Trophoblast cell (in vitro differentiated cells and primary cell): ENCODE results near the gene APOBEC3B.

Source experiments
- DNase-seq, 2 donors: peaks; one replicate each; pipeline ENCODE4 v3.0.0-alpha.2; 2016
- H2AFZ ChIP-seq: 2 replicates; pipeline ENCODE4 v1.6.1; 2013; ENCODE audit warnings: low read length, moderate library complexity, mild to moderate bottlenecking; ENCODE audit not compliant: insufficient read depth, poor library complexity
- H2AK5ac ChIP-seq: 2 replicates; pipeline ENCODE4 v1.6.1; 2013; ENCODE audit warnings: mild to moderate bottlenecking, low read length
- H2BK120ac ChIP-seq: 2 replicates; pipeline ENCODE4 v1.6.1; 2013; ENCODE audit warnings: low read length, mild to moderate bottlenecking, moderate library complexity; ENCODE audit not compliant: insufficient read depth, poor library complexity
- H2BK12ac ChIP-seq: 2 replicates; pipeline ENCODE4 v1.6.1; 2013; ENCODE audit warnings: mild to moderate bottlenecking, low read length, moderate library complexity
- H2BK5ac ChIP-seq: 2 replicates; pipeline ENCODE4 v1.6.1; 2013; ENCODE audit warnings: low read length, low read depth, moderate library complexity, mild to moderate bottlenecking; ENCODE audit not compliant: poor library complexity
- H3K14ac ChIP-seq: 2 replicates; pipeline ENCODE4 v1.6.1; 2013; ENCODE audit warnings: mild to moderate bottlenecking, low read length
- H3K18ac ChIP-seq: 2 replicates; pipeline ENCODE4 v1.6.1; 2013; ENCODE audit warnings: mild to moderate bottlenecking, low read length
- H3K23ac ChIP-seq: 2 replicates; pipeline ENCODE4 v1.6.1; 2013; ENCODE audit warnings: low read length
- H3K27ac ChIP-seq: 2 replicates; pipeline ENCODE4 v1.5.1; 2013; ENCODE audit warnings: low read depth, mild to moderate bottlenecking, inconsistent platforms, low read length, moderate library complexity
- H3K27me3 ChIP-seq: 2 replicates; pipeline ENCODE4 v1.6.1; 2013; ENCODE audit warnings: inconsistent platforms, mild to moderate bottlenecking, low read length, moderate library complexity; ENCODE audit not compliant: insufficient read depth
- H3K36me3 ChIP-seq, 2 experiments: 1 replicate in 1 of 2; 2 replicates in 1 of 2; pipeline ENCODE4 v1.6.1; 2013; ENCODE audit warnings: low read length in 2 of 2, mild to moderate bottlenecking in 2 of 2, moderate library complexity in 1 of 2; ENCODE audit not compliant: insufficient read depth in 2 of 2, control insufficient read depth in 1 of 2
- H3K4ac ChIP-seq: 2 replicates; pipeline ENCODE4 v1.6.1; 2013; ENCODE audit warnings: low read depth, mild to moderate bottlenecking, low read length, moderate library complexity
- H3K4me1 ChIP-seq, 2 experiments: 1 replicate in 1 of 2; 2 replicates in 1 of 2; pipeline ENCODE4 v1.6.1; 2013; ENCODE audit warnings: low read length in 2 of 2, mild to moderate bottlenecking in 2 of 2, moderate library complexity in 1 of 2; ENCODE audit not compliant: insufficient read depth in 2 of 2, control insufficient read depth in 1 of 2
- H3K4me2 ChIP-seq: 2 replicates; pipeline ENCODE4 v1.6.1; 2013; ENCODE audit warnings: inconsistent platforms, mild to moderate bottlenecking, low read length, moderate library complexity
- H3K4me3 ChIP-seq: 2 replicates; pipeline ENCODE4 v1.5.1; 2013; ENCODE audit warnings: mild to moderate bottlenecking, low read depth, low read length, inconsistent platforms
- H3K79me1 ChIP-seq: one replicate; pipeline ENCODE4 v1.6.1; 2013; ENCODE audit warnings: low read length
- H3K79me2 ChIP-seq: 2 replicates; pipeline ENCODE4 v1.6.1; 2013; ENCODE audit warnings: low read length, mild to moderate bottlenecking; ENCODE audit not compliant: control insufficient read depth, insufficient read depth, poor library complexity
- H3K9ac ChIP-seq: 2 replicates; pipeline ENCODE4 v1.6.1; 2013; ENCODE audit warnings: mild to moderate bottlenecking, low read length
- H3K9me3 ChIP-seq: 2 replicates; pipeline ENCODE4 v1.6.1; 2013; ENCODE audit warnings: low read depth, mild to moderate bottlenecking, control low read depth, inconsistent platforms, low read length; ENCODE audit not compliant: insufficient read depth
- H4K12ac ChIP-seq: 2 replicates; pipeline ENCODE4 v1.6.1; 2013; ENCODE audit warnings: low read depth, mild to moderate bottlenecking, low read length, moderate library complexity
- H4K8ac ChIP-seq: 2 replicates; pipeline ENCODE4 v1.6.1; 2013; ENCODE audit warnings: low read depth, mild to moderate bottlenecking, low read length, moderate library complexity
- H4K91ac ChIP-seq: one replicate; pipeline ENCODE4 v1.6.1; 2013; ENCODE audit warnings: low read depth, mild to moderate bottlenecking, low read length, moderate library complexity
- WGBS: extraction: QIAGEN DNeasy Blood & Tissue Kit; methylation state at CpG from one replicate; pipeline ENCODE4 v1.1.7; 2013; ENCODE audit warnings: missing lambda C conversion rate; ENCODE audit not compliant: insufficient read length, insufficient coverage; ENCODE audit errors: extremely low coverage; 5-methylcytosine and 5-hydroxymethylcytosine counted together

The APOBEC3B gene

DNA sequence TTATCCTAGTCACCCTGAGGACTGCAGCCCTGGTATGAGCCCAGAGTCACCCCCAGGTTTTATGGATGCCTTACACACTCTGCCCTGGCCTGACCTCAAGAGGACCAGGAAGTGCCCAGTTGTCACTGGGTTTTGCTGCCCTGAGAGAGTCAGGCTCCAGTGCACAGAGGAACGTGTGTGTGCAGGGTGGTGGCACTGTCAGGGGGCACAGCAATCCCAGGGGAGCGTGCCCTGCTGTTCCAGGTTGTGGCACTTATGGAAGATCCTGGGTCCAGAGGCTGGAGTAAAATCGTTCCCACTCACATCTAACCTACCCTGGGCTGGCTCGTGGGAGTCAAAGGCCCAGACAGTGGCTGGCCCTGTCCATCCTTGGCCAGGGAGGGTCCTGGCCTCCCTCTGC, 17.2 kb upstream of the APOBEC3B start:
- H2BK120ac ChIP-seq: no peak overlapping the region
- H3K27me3 ChIP-seq: no peaks in the 10 kb centered on the region
- no peaks in the 10 kb centered on the region for H3K4me1 ChIP-seq
- no peak overlapping the region for H3K4ac ChIP-seq
- H3K36me3 ChIP-seq: no peaks in the 10 kb centered on the region
- no peak for DNase-seq
- H2AFZ ChIP-seq: no peak overlapping the region
- H2BK5ac ChIP-seq: no peak overlapping the region
- no peaks in the 10 kb centered on the region for H3K79me2 ChIP-seq
- no peak overlapping the region for H3K27ac ChIP-seq
- H4K8ac ChIP-seq: no peak overlapping the region
- H4K91ac ChIP-seq: no peak overlapping the region
- no peak overlapping the region for H3K4me3 ChIP-seq
- H4K12ac ChIP-seq: no peak overlapping the region
- H3K4me2 ChIP-seq: no peak overlapping the region
- H3K14ac ChIP-seq: no peak overlapping the region
- H3K18ac ChIP-seq: no peak overlapping the region
- H3K9me3 ChIP-seq: no peaks in the 10 kb centered on the region
- H2AK5ac ChIP-seq: no peak overlapping the region
- no peak overlapping the region for H2BK12ac ChIP-seq
- no peak overlapping the region for H3K23ac ChIP-seq
- no CpG with 5 or more reads among the region's 4 CpGs for WGBS
- no peak overlapping the region for H3K9ac ChIP-seq
- no peaks in the 10 kb centered on the region for H3K79me1 ChIP-seq

GRCh38 chr22:38965614-38966379, 16.4 kb upstream of the APOBEC3B start:
- H2BK12ac ChIP-seq: no peak overlapping the region
- H3K14ac ChIP-seq: no peak overlapping the region
- no peak overlapping the region for H4K8ac ChIP-seq
- no peak overlapping the region for H4K91ac ChIP-seq
- no peaks in the 10 kb centered on the region for H3K27me3 ChIP-seq
- H2AK5ac ChIP-seq: no peak overlapping the region
- H3K23ac ChIP-seq: no peak overlapping the region
- no peak overlapping the region for H3K4ac ChIP-seq
- no peak overlapping the region for H2BK5ac ChIP-seq
- no peaks in the 10 kb centered on the region for H3K9me3 ChIP-seq
- H3K79me2 ChIP-seq: no peaks in the 10 kb centered on the region
- H3K36me3 ChIP-seq: no peaks in the 10 kb centered on the region
- no peak for DNase-seq
- WGBS: no CpG with 5 or more reads among the region's 14 CpGs
- no peaks in the 10 kb centered on the region for H3K79me1 ChIP-seq
- H3K18ac ChIP-seq: no peak overlapping the region
- no peak overlapping the region for H2AFZ ChIP-seq
- H3K4me2 ChIP-seq: no peak overlapping the region
- no peaks in the 10 kb centered on the region for H3K4me1 ChIP-seq
- no peak overlapping the region for H4K12ac ChIP-seq
- no peak overlapping the region for H3K4me3 ChIP-seq
- H3K27ac ChIP-seq: no peak overlapping the region
- no peak overlapping the region for H3K9ac ChIP-seq
- H2BK120ac ChIP-seq: no peak overlapping the region

- no peaks in the 10 kb centered on the region for H3K79me1 ChIP-seq
- no peak overlapping the region for H2BK120ac ChIP-seq
- no peaks in the 10 kb centered on the region for H3K27me3 ChIP-seq
- H3K23ac ChIP-seq: no peak overlapping the region
- WGBS: no CpG with 5 or more reads among the region's 5 CpGs
- DNase-seq: no peak
- no peak overlapping the region for H3K4me3 ChIP-seq
- H3K27ac ChIP-seq: no peak overlapping the region
- H4K8ac ChIP-seq: no peak overlapping the region
- H2AFZ ChIP-seq: no peak overlapping the region
- H3K4me1 ChIP-seq: no peaks in the 10 kb centered on the region
- no peak overlapping the region for H3K4ac ChIP-seq
- no peak overlapping the region for H2AK5ac ChIP-seq
- H4K12ac ChIP-seq: no peak overlapping the region
- no peak overlapping the region for H2BK5ac ChIP-seq
- H3K9ac ChIP-seq: no peak overlapping the region
- H4K91ac ChIP-seq: no peak overlapping the region
- H3K79me2 ChIP-seq: no peaks in the 10 kb centered on the region
- no peak overlapping the region for H3K4me2 ChIP-seq
- H3K9me3 ChIP-seq: no peaks in the 10 kb centered on the region
- H3K18ac ChIP-seq: no peak overlapping the region
- no peak overlapping the region for H3K14ac ChIP-seq
- H3K36me3 ChIP-seq: no peaks in the 10 kb centered on the region
- no peak overlapping the region for H2BK12ac ChIP-seq
These were observed 15.8 kb upstream of the APOBEC3B start for GRCh38 chr22:38966380-38966702.

- no peaks in the 10 kb centered on the region for H3K36me3 ChIP-seq
- no peaks in the 10 kb centered on the region for H3K79me2 ChIP-seq
- H2BK120ac ChIP-seq: no peak overlapping the region
- no peak overlapping the region for H3K4me3 ChIP-seq
- H3K79me1 ChIP-seq: no peaks in the 10 kb centered on the region
- no peak overlapping the region for H2BK12ac ChIP-seq
- H3K27ac ChIP-seq: no peak overlapping the region
- no peaks in the 10 kb centered on the region for H3K4me1 ChIP-seq
- no peak overlapping the region for H3K4me2 ChIP-seq
- no CpG with 5 or more reads among the region's 7 CpGs for WGBS
- no peak overlapping the region for H4K8ac ChIP-seq
- H2AK5ac ChIP-seq: no peak overlapping the region
- H3K4ac ChIP-seq: no peak overlapping the region
- no peaks in the 10 kb centered on the region for H3K9me3 ChIP-seq
- no peak for DNase-seq
- no peak overlapping the region for H2BK5ac ChIP-seq
- no peaks in the 10 kb centered on the region for H3K27me3 ChIP-seq
- H4K12ac ChIP-seq: no peak overlapping the region
- no peak overlapping the region for H2AFZ ChIP-seq
- no peak overlapping the region for H4K91ac ChIP-seq
- H3K9ac ChIP-seq: no peak overlapping the region
- H3K18ac ChIP-seq: no peak overlapping the region
- H3K14ac ChIP-seq: no peak overlapping the region
- H3K23ac ChIP-seq: no peak overlapping the region
These were observed 15.2 kb upstream of the APOBEC3B start for GRCh38 chr22:38966942-38967341.
